Uterus (tissue), 2 donors: ENCODE measurements around the gene CTDSP2.

Experiments
- CTCF ChIP-seq, 4 experiments: fragments of 200-600 bp in 2 of 4; fragments of 450-650 bp in 2 of 4; sonication (generic) in 2 of 4; IDR thresholded peaks; one replicate each; pipeline ENCODE4 v1.5.1; 2016 to 2019; ENCODE audit warnings: antibody characterized with exemption in 4 of 4, mild to moderate bottlenecking in 2 of 4, moderate library complexity in 1 of 4
- POLR2A ChIP-seq, 2 donors: fragments of 450-650 bp; IDR thresholded peaks; one replicate each; pipeline ENCODE4 v1.6.1; 2016; ENCODE audit warnings: antibody characterized with exemption in 2 of 2, mild to moderate bottlenecking in 1 of 2, moderate library complexity in 1 of 2

GRCh38 chr12:57783861-57784260, 62.7 kb downstream of the CTDSP2 start:
- TF ChIP-seq CTCF (IDR thresholded peaks at IDR 0.05) (no peak), POLR2A (IDR thresholded peaks at IDR 0.05) (no peak)
